GM23248 (cell line): Measurements from ENCODE around the gene FUOM.

Source experiments
- EZH2 ChIP-seq: fragments of 200-600 bp; sonication (generic); IDR thresholded peaks from 2 replicates; pipeline ENCODE4 v1.6.1; 2018; ENCODE audit warnings: antibody characterized with exemption, mild to moderate bottlenecking; ENCODE audit not compliant: insufficient read depth, poor library complexity, severe bottlenecking
- EZH2phosphoT487 ChIP-seq: fragments of 200-600 bp; sonication (generic); IDR thresholded peaks from 2 replicates; pipeline ENCODE4 v1.6.1; 2018; ENCODE audit warnings: antibody characterized with exemption, moderate library complexity, mild to moderate bottlenecking, low read depth; ENCODE audit not compliant: insufficient read depth

GRCh38 chr10:133346413-133346812 lies 11.4 kb downstream of the FUOM start:
- TF ChIP-seq EZH2, result no peak
- no peak for TF ChIP-seq EZH2phosphoT487
